Measurements from ENCODE around the gene PARD6G. TPM values are rescaled to one million over a fixed set of nuclear protein-coding genes. Genes with fewer than 3 reads are reported as not detected.

PARD6G gene
- total and polyA plus RNA-seq, 10 of the 15 experiments (the other 5 are each of a cell fraction or from before 2014, with no cell fraction given): 0.20 to 2.0 (median 0.60) TPM

- RAD21 ChIA-PET (ENCODE audit: unreplicated experiment): interaction anchor here (1.5 to 2.1 kb wide), 3 partner anchors 37 to 83 kb away, joined by 3 to 8 read pairs (median 6); no protein-coding TSS in a partner anchor
- CTCF ChIA-PET: interaction anchor here (0.9 to 3.6 kb wide), 5 partner anchors 14 to 84 kb away, joined by 3 to 42 read pairs (median 5); no protein-coding TSS in a partner anchor
- Histone ChIP-seq H3K4me2 (ENCODE audit: control insufficient read depth, insufficient read depth) (no peak overlapping the region), H4K20me1 (ENCODE audit: control insufficient read depth, insufficient read depth) (no peaks in the 10 kb centered on the region), H3K9ac (ENCODE audit: control insufficient read depth, insufficient read depth, low read length) (no peak overlapping the region), H3K79me2 (ENCODE audit: control insufficient read depth, insufficient read depth, low read length) (no peaks in the 10 kb centered on the region), H3K4me3 (no peak overlapping the region), H3K27me3 (replicated peaks in 1 of 2; ENCODE audit: control insufficient read depth in 2 of 2, insufficient read depth in 2 of 2, low read length in 1 of 2) (no peaks in the 10 kb centered on the region), H3K36me3 (ENCODE audit: control insufficient read depth in 2 of 2, insufficient read depth in 2 of 2, low read length in 1 of 2) (no peaks in the 10 kb centered on the region), H3K9me3 (replicated peaks; ENCODE audit: control insufficient read depth, insufficient read depth, low read length) (no peaks in the 10 kb centered on the region), H3K27ac (ENCODE audit: control insufficient read depth, insufficient read depth) (no peak overlapping the region), H3K4me1 (ENCODE audit: control insufficient read depth, insufficient read depth, low read length) (no peaks in the 10 kb centered on the region), H2AFZ (ENCODE audit: control insufficient read depth, low read depth, low read length) (no peak overlapping the region)
- TF ChIP-seq NR2C1 (IDR thresholded peaks at IDR 0.05): no peak
- no peak for TF ChIP-seq MYC (IDR thresholded peaks at IDR 0.05; ENCODE audit: insufficient read depth, insufficient read length, insufficient replicate concordance, low read length, severe bottlenecking)
- TF ChIP-seq KLF5 (IDR thresholded peaks at IDR 0.05; ENCODE audit: partially characterized antibody): no peak
- TF ChIP-seq RAD51 (IDR thresholded peaks at IDR 0.05): no peak
- no peak for TF ChIP-seq GABPA (IDR thresholded peaks at IDR 0.05; ENCODE audit: low read depth)
- TF ChIP-seq NFXL1 (IDR thresholded peaks at IDR 0.05; ENCODE audit: borderline replicate concordance): no peak
- no peak for TF ChIP-seq RELA (IDR thresholded peaks at IDR 0.05; ENCODE audit: borderline replicate concordance, partially characterized antibody)
- no peak for TF ChIP-seq CEBPB (IDR thresholded peaks at IDR 0.05; ENCODE audit: borderline replicate concordance in 1 of 2, low read depth in 2 of 2, low read length in 2 of 2)
- no peak for TF ChIP-seq SKIL (IDR thresholded peaks at IDR 0.05; ENCODE audit: low read depth, poor library complexity, severe bottlenecking)
- TF ChIP-seq SP1 (IDR thresholded peaks at IDR 0.05; ENCODE audit: low read depth, low read length): no peak
- TF ChIP-seq TAF1 (IDR thresholded peaks at IDR 0.05; ENCODE audit: borderline replicate concordance, low read depth, low read length): no peak
- no peak for TF ChIP-seq CEBPZ (IDR thresholded peaks at IDR 0.05; ENCODE audit: low read depth, low read length)
- no peak for FAIRE-seq
- BruUV-seq (replicated peaks): no TSS peak
- ATAC-seq: no peak
- intact Hi-C loops (cut with micrococcal nuclease; ENCODE audit: unreplicated experiment): no loop called here
- in situ Hi-C loops (cut with MboI): no loop called here
- POLR2A ChIA-PET: no interaction called here
- WGBS (ENCODE audit: insufficient coverage, insufficient replicate concordance, low lambda C conversion rate, missing lambda C conversion rate): 41% methylated on average over 10 of the region's 10 CpGs
- no peak for DNase-seq (ENCODE audit: low read depth, low spot score)
- SMC1A ChIA-PET (ENCODE audit: uncharacterized antibody, unreplicated experiment): interaction anchor here (1.1 to 4.7 kb wide), 3 partner anchors 15 to 84 kb away, joined by 4 to 34 read pairs (median 5); no protein-coding TSS in a partner anchor
These were observed 74.3 kb downstream of the PARD6G start for GRCh38 chr18:80173060-80173459.

Data from GM12878 (cell line).